ENCODE data around the gene RPL18.
"Not testable (repeated sequence)": the region's sequence is repeated elsewhere in the genome, so short reads cannot be mapped to it uniquely, and the experiment has no call there.

The RPL18 gene

GRCh38 chr19:48611872-48612271, 7.1 kb downstream of the RPL18 start:
- no peak for DNase-seq

GRCh38 chr19:48609571-48610108, 9.3 kb downstream of the RPL18 start:
- no peak for DNase-seq

- peak; percentile 42 to 53 for DNase-seq
Observed at GRCh38 chr19:48608798-48609263, 10.1 kb downstream of the RPL18 start.

GRCh38 chr19:48607359-48607755, 11.6 kb downstream of the RPL18 start:
- no peak for DNase-seq

GRCh38 chr19:48606463-48607358, 12.3 kb downstream of the RPL18 start, which contains the start of gene SPACA4:
Gene SPACA4 (plus strand): TSS chr19:48606742. CDS start chr19:48606979, 237 bp downstream.
- no peak for DNase-seq

- DNase-seq, result no peak
Observed at GRCh38 chr19:48603850-48604249, 15.1 kb downstream of the RPL18 start.

GRCh38 chr19:48603449-48603848, 15.5 kb downstream of the RPL18 start:
- no peak for DNase-seq

GRCh38 chr19:48603001-48603400, 16.0 kb downstream of the RPL18 start:
- no peak for DNase-seq

GRCh38 chr19:48600679-48601417, 18.1 kb downstream of the RPL18 start:
- DNase-seq, result no peak

GRCh38 chr19:48598996-48599700, 19.8 kb downstream of the RPL18 start:
- DNase-seq, result no peak

GRCh38 chr19:48596679-48597465, 22.1 kb downstream of the RPL18 start:
- DNase-seq, result no peak

GRCh38 chr19:48596237-48596636, 22.7 kb downstream of the RPL18 start:
- DNase-seq, result no peak

GRCh38 chr19:48595833-48596232, 23.1 kb downstream of the RPL18 start:
- no peak for DNase-seq

- DNase-seq, result no peak
Observed at GRCh38 chr19:48595171-48595570, 23.8 kb downstream of the RPL18 start.

GRCh38 chr19:48591021-48591420, 28.0 kb downstream of the RPL18 start:
- no peak for DNase-seq

- peak; percentile 77 to 78 for DNase-seq
Observed at GRCh38 chr19:48588670-48589401, 30.1 kb downstream of the RPL18 start.

GRCh38 chr19:48587387-48587786, 31.6 kb downstream of the RPL18 start:
- DNase-seq, result no peak

- no peak for DNase-seq
Observed at GRCh38 chr19:48582168-48582567, 36.8 kb downstream of the RPL18 start.

- no peak for DNase-seq
Observed at GRCh38 chr19:48578891-48579290, 40.1 kb downstream of the RPL18 start.

GRCh38 chr19:48577908-48578307, 41.1 kb downstream of the RPL18 start:
- not testable (repeated sequence) for DNase-seq

- DNase-seq, result no peak
Observed at GRCh38 chr19:48575931-48576622, 42.9 kb downstream of the RPL18 start.
